ENCODE measurements around the gene GPR137B. TPM values are rescaled to one million over a fixed set of nuclear protein-coding genes. Genes with fewer than 3 reads are reported as not detected.

The GPR137B gene
- polyA plus RNA-seq, 1 experiment = 15.7 TPM

DNA sequence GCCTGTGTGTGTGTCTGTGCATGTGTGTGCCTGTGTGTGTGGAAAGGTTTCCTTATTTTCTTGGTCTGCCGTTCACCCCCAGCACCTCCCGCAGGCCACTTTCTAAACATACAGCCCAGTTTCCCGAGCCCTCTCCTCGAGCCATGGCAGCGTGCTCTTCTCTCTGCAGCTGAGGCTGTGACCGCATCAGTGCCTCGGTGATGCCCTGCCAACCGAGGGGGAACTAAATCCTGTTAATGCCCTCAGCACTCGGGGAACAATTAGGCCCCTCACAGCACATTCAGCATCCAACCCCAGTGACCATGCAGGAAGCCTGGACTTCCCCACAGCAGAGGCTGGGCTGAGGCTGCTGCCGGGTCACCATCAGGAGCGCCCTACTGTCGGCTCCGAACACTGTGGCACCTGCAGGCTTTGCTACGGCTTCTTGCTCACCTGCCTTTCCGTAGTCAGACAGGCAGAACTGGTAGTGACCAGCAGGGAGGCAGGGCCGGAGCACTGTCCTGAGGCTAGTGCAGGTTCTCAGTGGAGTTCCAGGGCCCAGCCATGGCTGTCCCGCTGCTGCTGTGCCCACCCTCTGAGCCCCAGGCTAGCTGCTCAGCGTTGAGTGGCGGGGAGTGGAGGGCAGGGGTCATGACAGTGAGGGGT, 8.1 kb downstream of the GPR137B start:
- Histone ChIP-seq H3K27me3 (ENCODE audit: control insufficient read depth, insufficient read depth, low read length) (no peaks in the 10 kb centered on the region), H3K27ac (ENCODE audit: low read depth, low read length) (no peak overlapping the region), H3K9me3 (ENCODE audit: control insufficient read depth, insufficient read depth, low read length) (no peaks in the 10 kb centered on the region; the same call in 1 of the 2 replicates), H3K4me3 (ENCODE audit: low read depth, low read length) (no peak overlapping the region)
- ChIA-PET POLR2A (no interaction called here), CTCF (no interaction called here)
- DNase-seq (ENCODE audit: low read depth, low spot score) = no peak
- TF ChIP-seq, protein P1, sequence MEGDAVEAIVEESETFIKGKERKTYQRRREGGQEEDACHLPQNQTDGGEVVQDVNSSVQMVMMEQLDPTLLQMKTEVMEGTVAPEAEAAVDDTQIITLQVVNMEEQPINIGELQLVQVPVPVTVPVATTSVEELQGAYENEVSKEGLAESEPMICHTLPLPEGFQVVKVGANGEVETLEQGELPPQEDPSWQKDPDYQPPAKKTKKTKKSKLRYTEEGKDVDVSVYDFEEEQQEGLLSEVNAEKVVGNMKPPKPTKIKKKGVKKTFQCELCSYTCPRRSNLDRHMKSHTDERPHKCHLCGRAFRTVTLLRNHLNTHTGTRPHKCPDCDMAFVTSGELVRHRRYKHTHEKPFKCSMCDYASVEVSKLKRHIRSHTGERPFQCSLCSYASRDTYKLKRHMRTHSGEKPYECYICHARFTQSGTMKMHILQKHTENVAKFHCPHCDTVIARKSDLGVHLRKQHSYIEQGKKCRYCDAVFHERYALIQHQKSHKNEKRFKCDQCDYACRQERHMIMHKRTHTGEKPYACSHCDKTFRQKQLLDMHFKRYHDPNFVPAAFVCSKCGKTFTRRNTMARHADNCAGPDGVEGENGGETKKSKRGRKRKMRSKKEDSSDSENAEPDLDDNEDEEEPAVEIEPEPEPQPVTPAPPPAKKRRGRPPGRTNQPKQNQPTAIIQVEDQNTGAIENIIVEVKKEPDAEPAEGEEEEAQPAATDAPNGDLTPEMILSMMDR (IDR thresholded peaks at IDR 0.05; ENCODE audit: low read depth, low read length) = no peak

DNA sequence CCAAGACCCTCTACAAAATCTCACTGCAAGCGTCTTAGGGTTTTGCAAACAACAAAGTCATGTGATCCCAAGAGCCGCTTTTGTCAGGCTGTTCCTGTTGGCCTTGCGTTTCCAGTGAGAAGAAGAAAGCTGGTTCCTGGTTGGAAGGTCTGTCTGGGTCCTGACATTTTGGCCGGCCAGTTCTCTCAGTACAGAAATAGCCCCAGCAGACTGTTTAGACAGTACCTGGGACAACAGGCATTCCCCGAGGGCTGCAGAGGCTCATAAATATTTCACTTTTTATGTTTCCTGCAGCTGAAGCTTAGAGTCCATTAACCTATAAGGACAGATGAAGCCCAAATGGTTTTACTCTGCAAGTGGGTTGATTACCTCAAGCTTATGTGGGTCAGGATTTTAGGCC, 8.6 kb downstream of the GPR137B start:
- no peak overlapping the region for H3K4me3 ChIP-seq (ENCODE audit: low read depth, low read length)
- no peak for DNase-seq (ENCODE audit: low read depth, low spot score)
- TF ChIP-seq, protein P1 (IDR thresholded peaks at IDR 0.05; ENCODE audit: low read depth, low read length) = no peak
- CTCF ChIA-PET = interaction anchor here (0.6 kb wide), 1 partner anchor 85 kb away, joined by 3 read pairs; no protein-coding TSS in a partner anchor
- POLR2A ChIA-PET = no interaction called here
- no peaks in the 10 kb centered on the region for H3K27me3 ChIP-seq (ENCODE audit: control insufficient read depth, insufficient read depth, low read length)
- H3K27ac ChIP-seq (ENCODE audit: low read depth, low read length) = no peak overlapping the region
- no peaks in the 10 kb centered on the region; the same call in 1 of the 2 replicates for H3K9me3 ChIP-seq (ENCODE audit: control insufficient read depth, insufficient read depth, low read length)

DNA sequence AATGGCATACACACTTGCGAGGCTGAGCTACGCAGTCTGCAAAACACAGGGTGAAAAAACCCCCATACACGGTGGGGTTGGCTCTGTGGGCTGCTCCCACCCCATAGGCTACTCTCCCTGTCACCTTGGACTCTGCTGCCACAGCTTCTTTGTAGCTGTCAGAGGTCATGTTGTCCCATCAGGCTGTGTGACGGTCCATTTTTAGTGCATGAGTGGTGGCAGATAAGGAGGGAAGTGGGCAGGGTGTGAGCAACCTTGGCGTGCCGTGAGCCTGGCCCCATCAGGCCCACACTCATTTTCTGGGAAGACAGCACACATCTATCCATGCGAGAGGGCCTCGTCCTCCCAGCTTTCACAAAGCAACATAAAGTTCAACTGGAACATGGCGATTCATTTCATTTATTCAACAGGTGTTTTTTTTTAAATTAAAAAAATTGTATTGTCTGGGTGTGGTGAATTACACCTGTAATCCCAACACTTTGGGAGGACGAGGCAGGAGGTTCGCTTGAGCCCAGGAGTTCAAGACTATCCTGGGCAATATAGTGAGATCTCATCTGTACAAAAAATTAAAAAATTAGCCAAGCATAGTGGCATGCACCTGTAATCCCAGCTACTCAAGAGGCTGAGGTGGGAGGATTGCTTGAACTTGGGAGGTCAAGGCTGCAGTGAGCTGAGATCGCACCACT, 9.5 kb downstream of the GPR137B start:
- TF ChIP-seq, protein P1 (IDR thresholded peaks at IDR 0.05; ENCODE audit: low read depth, low read length) = no peak
- Histone ChIP-seq H3K4me3 (ENCODE audit: low read depth, low read length) (no peak overlapping the region), H3K9me3 (ENCODE audit: control insufficient read depth, insufficient read depth, low read length) (no peaks in the 10 kb centered on the region; the same call in 1 of the 2 replicates), H3K27ac (ENCODE audit: low read depth, low read length) (no peak overlapping the region), H3K27me3 (ENCODE audit: control insufficient read depth, insufficient read depth, low read length) (no peaks in the 10 kb centered on the region)
- CTCF ChIA-PET = no interaction called here
- DNase-seq (ENCODE audit: low read depth, low spot score) = no peak
- POLR2A ChIA-PET = no interaction called here

DNA sequence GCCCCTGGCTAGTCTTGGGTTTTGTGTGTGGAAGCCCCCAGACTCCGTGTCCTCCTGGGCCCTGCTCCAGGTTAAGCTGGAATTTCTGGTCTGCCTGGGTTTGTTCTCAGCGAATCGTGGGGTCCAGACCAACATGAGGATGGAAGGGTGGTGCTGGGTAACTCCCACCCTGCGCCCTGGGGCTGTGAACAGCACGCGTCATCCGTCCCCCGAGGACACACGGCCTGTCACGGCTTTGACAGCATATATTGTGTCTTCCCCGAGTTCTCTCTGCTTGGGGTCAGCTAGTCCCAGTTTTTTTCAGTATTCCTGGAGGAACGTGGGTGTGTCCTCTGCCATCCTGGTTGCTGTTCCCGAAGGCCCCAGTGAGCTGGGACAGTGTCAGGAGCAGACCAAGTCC, 11.8 kb downstream of the GPR137B start:
- Histone ChIP-seq H3K27ac (ENCODE audit: low read depth, low read length) (no peak overlapping the region), H3K9me3 (ENCODE audit: control insufficient read depth, insufficient read depth, low read length) (no peaks in the 10 kb centered on the region), H3K4me3 (ENCODE audit: low read depth, low read length) (no peak overlapping the region), H3K27me3 (ENCODE audit: control insufficient read depth, insufficient read depth, low read length) (no peaks in the 10 kb centered on the region)
- no peak for DNase-seq (ENCODE audit: low read depth, low spot score)
- ChIA-PET CTCF (no interaction called here), POLR2A (no interaction called here)
- TF ChIP-seq, protein P1 (IDR thresholded peaks at IDR 0.05; ENCODE audit: low read depth, low read length) = no peak

DNA sequence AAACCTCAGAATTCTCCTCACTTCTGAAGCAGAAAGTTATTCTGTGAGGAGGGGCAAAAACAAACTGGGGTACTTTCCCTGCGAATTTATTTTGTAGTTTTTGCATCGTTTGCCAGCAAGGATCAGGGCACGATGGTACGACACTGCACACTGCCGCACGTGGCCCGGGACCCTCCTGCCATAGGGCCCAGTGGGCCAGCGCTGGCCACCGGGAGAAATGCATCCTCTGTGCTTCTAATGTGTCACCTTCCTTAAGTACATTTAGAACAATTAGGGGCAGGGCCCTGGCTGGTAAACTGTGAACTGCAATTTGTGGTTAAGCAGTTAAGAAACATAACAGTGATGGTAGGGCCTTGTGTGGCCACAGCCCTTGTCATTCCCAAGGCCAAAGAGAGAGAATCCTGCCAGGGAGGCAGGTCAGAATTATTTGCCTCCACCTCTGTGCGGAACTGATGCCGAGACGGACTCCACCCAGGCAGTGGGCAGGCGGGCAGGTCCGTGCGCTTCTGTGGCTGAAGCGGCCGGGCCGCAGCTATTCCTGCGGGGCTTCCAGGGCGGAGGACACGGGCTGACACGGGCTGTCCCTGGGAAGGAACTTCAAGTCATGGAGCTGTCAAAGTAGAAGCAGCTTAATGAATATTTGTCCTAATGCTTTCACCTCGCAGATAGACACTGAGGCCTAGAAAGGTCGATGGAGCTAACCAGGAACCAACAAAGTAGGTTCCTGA, 12.5 kb downstream of the GPR137B start:
- DNase-seq (ENCODE audit: low read depth, low spot score) = no peak
- H3K4me3 ChIP-seq (ENCODE audit: low read depth, low read length) = no peak overlapping the region
- no peaks in the 10 kb centered on the region for H3K27me3 ChIP-seq (ENCODE audit: control insufficient read depth, insufficient read depth, low read length)
- ChIA-PET POLR2A (no interaction called here), CTCF (no interaction called here)
- H3K27ac ChIP-seq (ENCODE audit: low read depth, low read length) = no peak overlapping the region
- TF ChIP-seq, protein P1 (IDR thresholded peaks at IDR 0.05; ENCODE audit: low read depth, low read length) = no peak
- H3K9me3 ChIP-seq (ENCODE audit: control insufficient read depth, insufficient read depth, low read length) = peaks cover 3% of the 10 kb centered on the region; the same call in 1 of the 2 replicates
